K562 (cell line): ENCODE measurements around the gene AHI1. TPM values are rescaled to one million over a fixed set of nuclear protein-coding genes. Genes with fewer than 3 reads are reported as not detected.
A peak's percentile ranks its signal among the peaks of the same experiment; 100 is the strongest.

Experiments used
- ARID2 ChIP-seq: fragments of 450-650 bp; IDR thresholded peaks from 2 replicates; pipeline ENCODE4 v1.6.1; 2017; ENCODE audit warnings: antibody characterized with exemption, mild to moderate bottlenecking
- ATF6 ChIP-seq: sonication (generic); formaldehyde crosslinking; IDR thresholded peaks from 2 replicates; pipeline ENCODE4 v1.4.0; 2020; ENCODE audit warnings: mild to moderate bottlenecking, missing genetic modification reagents
- CBX1 ChIP-seq: sonication (generic); IDR thresholded peaks from 2 replicates; pipeline ENCODE4 v1.6.1; 2016; ENCODE audit warnings: antibody characterized with exemption, low read depth, mild to moderate bottlenecking
- CCNT2 ChIP-seq: IDR thresholded peaks from 2 replicates; pipeline ENCODE4 v1.6.1; 2011; ENCODE audit warnings: borderline replicate concordance, low read depth, mild to moderate bottlenecking, moderate library complexity, mixed read lengths, low read length; ENCODE audit not compliant: insufficient read length; ENCODE audit errors: extremely low read depth
- CUX1 ChIP-seq: fragments of 200-800 bp; sonication (Bioruptor generic); IDR thresholded peaks from 2 replicates; pipeline ENCODE4 v1.6.1; 2016; ENCODE audit warnings: missing genetic modification characterization, missing compliant biosample characterization
- FIP1L1 ChIP-seq: fragments of 200-400 bp; formaldehyde crosslinking; IDR thresholded peaks from 2 replicates; pipeline ENCODE4 v1.6.1; 2018; ENCODE audit warnings: mild to moderate bottlenecking, low read depth, low read length; ENCODE audit not compliant: poor library complexity, severe bottlenecking
- GABPB2 ChIP-seq: fragments of 250-450 bp; sonication (Bioruptor Pico); conservative IDR thresholded peaks from 2 replicates; pipeline ENCODE4 v1.5.1; 2021; ENCODE audit warnings: mild to moderate bottlenecking
- HDAC8 ChIP-seq: fragments of 450-650 bp; IDR thresholded peaks from 2 replicates; pipeline ENCODE4 v1.6.1; 2016; ENCODE audit warnings: mild to moderate bottlenecking, missing genetic modification characterization, moderate library complexity, missing compliant biosample characterization
- MTA1 ChIP-seq: fragments of 450-650 bp; IDR thresholded peaks from 2 replicates; pipeline ENCODE4 v1.6.1; 2017; ENCODE audit warnings: borderline replicate concordance
- RREB1 ChIP-seq: fragments of 250-450 bp; sonication (Bioruptor Pico); IDR thresholded peaks from 2 replicates; pipeline ENCODE4 v1.4.0; 2020
- SOX6 ChIP-seq: fragments of 450-650 bp; IDR thresholded peaks from 2 replicates; pipeline ENCODE4 v1.6.1; 2014; ENCODE audit warnings: mild to moderate bottlenecking
- SP1 ChIP-seq: sonication (generic); formaldehyde crosslinking; IDR thresholded peaks from 2 replicates; pipeline ENCODE4 v1.8.1; 2022; ENCODE audit warnings: mild to moderate bottlenecking, missing genetic modification reagents
- ZC3H11A ChIP-seq: IDR thresholded peaks from 2 replicates; pipeline ENCODE4 v1.6.1; 2012; ENCODE audit warnings: low read depth, low read length, improper control_type of control experiment
- ZNF274 ChIP-seq: IDR thresholded peaks from 2 replicates; pipeline ENCODE4 v1.6.1; 2011; ENCODE audit warnings: low read depth, mild to moderate bottlenecking, low read length, moderate library complexity, borderline replicate concordance
- polyA plus RNA-seq, 8 experiments: library from polyadenylated mRNA; depleted of rRNA in 4 of 8; stranded (reverse) in 5 of 8; unstranded in 3 of 8; fragments of >200 nt; fragmentation: Nextera tagmentation in 2 of 8; fragmentation: Illumina TruSeq in 1 of 8; extraction: Ambion mirVana in 2 of 8; extraction: Trizol in 1 of 8; gene quantifications; 2 replicates each; pipeline versions ENCODE4 v1.2.1 to v1.2.3, GENCODE V29; 2011 to 2014; ENCODE audit warnings: inconsistent platforms in 1 of 8, missing spikeins in 1 of 8
- total RNA-seq, 7 experiments: library from RNA; depleted of rRNA in 6 of 7; stranded (reverse); fragments of >200 nt in 6 of 7; fragmentation: Illumina TruSeq in 2 of 7; extraction: Trizol in 2 of 7; gene quantifications; 2 replicates each; pipeline versions ENCODE4 v1.2.1 to v1.2.3, GENCODE V29; 2011 to 2021; ENCODE audit warnings: low replicate concordance in 1 of 7

The AHI1 gene
- total and polyA plus RNA-seq, 9 of the 15 experiments (the other 6 are each of a cell fraction or from before 2014, with no cell fraction given), result 24.7 to 54.9 (median 32.2) TPM

- TF ChIP-seq HDAC8 (tag) (0 out of 2 replicates have a peak, but pooled peaks have one; percentile 17), SOX6 (peak; percentile 87), MTA1 (peak; percentile 47; the same call in 1 of the 2 replicates), ATF6 (CRISPR knock-in tag) (no peak), ARID2 (no peak), RREB1 (no peak), GABPB2 (CRISPR knock-in tag) (no peak), ZNF274 (no peak), CCNT2 (peak; percentile 37), FIP1L1 (no peak), CBX1 (no peak), ZC3H11A (no peak), CUX1 (CRISPR knock-in tag) (no peak), SP1 (CRISPR knock-in tag) (no peak)
Measured at GRCh38 chr6:135325624-135326424, 171.7 kb downstream of the AHI1 start (continued).
